ENCODE results near the gene ARL5A. TPM values are rescaled to one million over a fixed set of nuclear protein-coding genes. Genes with fewer than 3 reads are reported as not detected.
A peak's percentile ranks its signal among the peaks of the same experiment; 100 is the strongest.

Gene ARL5A
- total and polyA plus RNA-seq, 9 of the 15 experiments (the other 6 are each of a cell fraction or from before 2014, with no cell fraction given), result 16.3 to 117 (median 88.4) TPM

GRCh38 chr2:151760139-151760650 lies 68.0 kb downstream of the ARL5A start (continued):
- TF ChIP-seq ZNF347 (CRISPR knock-in tag; IDR thresholded peaks at IDR 0.05; ENCODE audit: low read depth) (no peak), SMAD1 (IDR thresholded peaks at IDR 0.05; ENCODE audit: low read depth, low read length, partially characterized antibody) (no peak), SOX6 (IDR thresholded peaks at IDR 0.05) (peak; percentile 71), CBX8 (IDR thresholded peaks at IDR 0.05; ENCODE audit: borderline replicate concordance, extremely low read depth, low read depth, low read length, poor library complexity, severe bottlenecking) (no peak), ZNF696 (CRISPR knock-in tag; conservative IDR thresholded peaks at IDR 0.05) (no peak), KAT7 (CRISPR knock-in tag; IDR thresholded peaks at IDR 0.05; ENCODE audit: borderline replicate concordance) (0 out of 2 replicates have a peak, but pooled peaks have one; percentile 32), SMAD2 (IDR thresholded peaks at IDR 0.05; ENCODE audit: low read depth, low read length) (no peak), SMARCA4 (IDR thresholded peaks at IDR 0.05) (peak; percentile 88), SNIP1 (IDR thresholded peaks at IDR 0.05; ENCODE audit: low read depth) (no peak)
- TF ChIP-seq, protein P1, sequence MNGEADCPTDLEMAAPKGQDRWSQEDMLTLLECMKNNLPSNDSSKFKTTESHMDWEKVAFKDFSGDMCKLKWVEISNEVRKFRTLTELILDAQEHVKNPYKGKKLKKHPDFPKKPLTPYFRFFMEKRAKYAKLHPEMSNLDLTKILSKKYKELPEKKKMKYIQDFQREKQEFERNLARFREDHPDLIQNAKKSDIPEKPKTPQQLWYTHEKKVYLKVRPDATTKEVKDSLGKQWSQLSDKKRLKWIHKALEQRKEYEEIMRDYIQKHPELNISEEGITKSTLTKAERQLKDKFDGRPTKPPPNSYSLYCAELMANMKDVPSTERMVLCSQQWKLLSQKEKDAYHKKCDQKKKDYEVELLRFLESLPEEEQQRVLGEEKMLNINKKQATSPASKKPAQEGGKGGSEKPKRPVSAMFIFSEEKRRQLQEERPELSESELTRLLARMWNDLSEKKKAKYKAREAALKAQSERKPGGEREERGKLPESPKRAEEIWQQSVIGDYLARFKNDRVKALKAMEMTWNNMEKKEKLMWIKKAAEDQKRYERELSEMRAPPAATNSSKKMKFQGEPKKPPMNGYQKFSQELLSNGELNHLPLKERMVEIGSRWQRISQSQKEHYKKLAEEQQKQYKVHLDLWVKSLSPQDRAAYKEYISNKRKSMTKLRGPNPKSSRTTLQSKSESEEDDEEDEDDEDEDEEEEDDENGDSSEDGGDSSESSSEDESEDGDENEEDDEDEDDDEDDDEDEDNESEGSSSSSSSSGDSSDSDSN (IDR thresholded peaks at IDR 0.05; ENCODE audit: borderline replicate concordance in 1 of 2, low read depth in 2 of 2, low read length in 2 of 2), result no peak
- TF ChIP-seq, protein P2, sequence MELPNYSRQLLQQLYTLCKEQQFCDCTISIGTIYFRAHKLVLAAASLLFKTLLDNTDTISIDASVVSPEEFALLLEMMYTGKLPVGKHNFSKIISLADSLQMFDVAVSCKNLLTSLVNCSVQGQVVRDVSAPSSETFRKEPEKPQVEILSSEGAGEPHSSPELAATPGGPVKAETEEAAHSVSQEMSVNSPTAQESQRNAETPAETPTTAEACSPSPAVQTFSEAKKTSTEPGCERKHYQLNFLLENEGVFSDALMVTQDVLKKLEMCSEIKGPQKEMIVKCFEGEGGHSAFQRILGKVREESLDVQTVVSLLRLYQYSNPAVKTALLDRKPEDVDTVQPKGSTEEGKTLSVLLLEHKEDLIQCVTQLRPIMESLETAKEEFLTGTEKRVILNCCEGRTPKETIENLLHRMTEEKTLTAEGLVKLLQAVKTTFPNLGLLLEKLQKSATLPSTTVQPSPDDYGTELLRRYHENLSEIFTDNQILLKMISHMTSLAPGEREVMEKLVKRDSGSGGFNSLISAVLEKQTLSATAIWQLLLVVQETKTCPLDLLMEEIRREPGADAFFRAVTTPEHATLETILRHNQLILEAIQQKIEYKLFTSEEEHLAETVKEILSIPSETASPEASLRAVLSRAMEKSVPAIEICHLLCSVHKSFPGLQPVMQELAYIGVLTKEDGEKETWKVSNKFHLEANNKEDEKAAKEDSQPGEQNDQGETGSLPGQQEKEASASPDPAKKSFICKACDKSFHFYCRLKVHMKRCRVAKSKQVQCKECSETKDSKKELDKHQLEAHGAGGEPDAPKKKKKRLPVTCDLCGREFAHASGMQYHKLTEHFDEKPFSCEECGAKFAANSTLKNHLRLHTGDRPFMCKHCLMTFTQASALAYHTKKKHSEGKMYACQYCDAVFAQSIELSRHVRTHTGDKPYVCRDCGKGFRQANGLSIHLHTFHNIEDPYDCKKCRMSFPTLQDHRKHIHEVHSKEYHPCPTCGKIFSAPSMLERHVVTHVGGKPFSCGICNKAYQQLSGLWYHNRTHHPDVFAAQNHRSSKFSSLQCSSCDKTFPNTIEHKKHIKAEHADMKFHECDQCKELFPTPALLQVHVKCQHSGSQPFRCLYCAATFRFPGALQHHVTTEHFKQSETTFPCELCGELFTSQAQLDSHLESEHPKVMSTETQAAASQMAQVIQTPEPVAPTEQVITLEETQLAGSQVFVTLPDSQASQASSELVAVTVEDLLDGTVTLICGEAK (IDR thresholded peaks at IDR 0.05), result peak; percentile 54; the same call in 1 of the 2 replicates
- TF ChIP-seq, protein P2 (CRISPR knock-in tag; IDR thresholded peaks at IDR 0.05), result no peak
- TF ChIP-seq, protein P3, sequence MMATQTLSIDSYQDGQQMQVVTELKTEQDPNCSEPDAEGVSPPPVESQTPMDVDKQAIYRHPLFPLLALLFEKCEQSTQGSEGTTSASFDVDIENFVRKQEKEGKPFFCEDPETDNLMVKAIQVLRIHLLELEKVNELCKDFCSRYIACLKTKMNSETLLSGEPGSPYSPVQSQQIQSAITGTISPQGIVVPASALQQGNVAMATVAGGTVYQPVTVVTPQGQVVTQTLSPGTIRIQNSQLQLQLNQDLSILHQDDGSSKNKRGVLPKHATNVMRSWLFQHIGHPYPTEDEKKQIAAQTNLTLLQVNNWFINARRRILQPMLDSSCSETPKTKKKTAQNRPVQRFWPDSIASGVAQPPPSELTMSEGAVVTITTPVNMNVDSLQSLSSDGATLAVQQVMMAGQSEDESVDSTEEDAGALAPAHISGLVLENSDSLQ (IDR thresholded peaks at IDR 0.05), result peak; percentile 59; the same call in 1 of the 2 replicates
- TF ChIP-seq, protein P4, sequence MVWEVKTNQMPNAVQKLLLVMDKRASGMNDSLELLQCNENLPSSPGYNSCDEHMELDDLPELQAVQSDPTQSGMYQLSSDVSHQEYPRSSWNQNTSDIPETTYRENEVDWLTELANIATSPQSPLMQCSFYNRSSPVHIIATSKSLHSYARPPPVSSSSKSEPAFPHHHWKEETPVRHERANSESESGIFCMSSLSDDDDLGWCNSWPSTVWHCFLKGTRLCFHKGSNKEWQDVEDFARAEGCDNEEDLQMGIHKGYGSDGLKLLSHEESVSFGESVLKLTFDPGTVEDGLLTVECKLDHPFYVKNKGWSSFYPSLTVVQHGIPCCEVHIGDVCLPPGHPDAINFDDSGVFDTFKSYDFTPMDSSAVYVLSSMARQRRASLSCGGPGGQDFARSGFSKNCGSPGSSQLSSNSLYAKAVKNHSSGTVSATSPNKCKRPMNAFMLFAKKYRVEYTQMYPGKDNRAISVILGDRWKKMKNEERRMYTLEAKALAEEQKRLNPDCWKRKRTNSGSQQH (CRISPR knock-in tag; IDR thresholded peaks at IDR 0.05), result peak; percentile 47; the same call in 1 of the 2 replicates

Data from K562 (cell line).